ENCODE results near the gene SLC16A5. TPM values are rescaled to one million over a fixed set of nuclear protein-coding genes. Genes with fewer than 3 reads are reported as not detected.
A peak's percentile ranks its signal among the peaks of the same experiment; 100 is the strongest.

SLC16A5 gene
- total and polyA plus RNA-seq, 10 of the 15 experiments (the other 5 are each of a cell fraction or from before 2014, with no cell fraction given): 0.03 to 3.1 (median 0.96) TPM

GRCh38 chr17:75144816-75145512 is 57.2 kb downstream of the SLC16A5 start:
- Histone ChIP-seq H3K9me3 (replicated peaks; ENCODE audit: control insufficient read depth, insufficient read depth, low read length) (no peaks in the 10 kb centered on the region), H3K79me2 (ENCODE audit: control insufficient read depth, insufficient read depth, low read length) (peaks cover 20% of the 10 kb centered on the region), H3K27ac (ENCODE audit: control insufficient read depth, insufficient read depth) (no peak overlapping the region), H3K4me2 (ENCODE audit: control insufficient read depth, insufficient read depth) (no peak overlapping the region), H4K20me1 (ENCODE audit: control insufficient read depth, insufficient read depth) (no peaks in the 10 kb centered on the region), H3K4me1 (ENCODE audit: control insufficient read depth, insufficient read depth, low read length) (peaks cover 9% of the 10 kb centered on the region; the same call in 1 of the 2 replicates), H2AFZ (ENCODE audit: control insufficient read depth, low read depth, low read length) (no peak overlapping the region), H3K36me3 (ENCODE audit: control insufficient read depth in 2 of 2, insufficient read depth in 2 of 2, low read length in 1 of 2) (peaks cover 28 to 34% of the 10 kb centered on the region in 2 experiments; a peak in 3 of 4 replicates), H3K9ac (ENCODE audit: control insufficient read depth, insufficient read depth, low read length) (no peak overlapping the region), H3K4me3 (no peak overlapping the region), H3K27me3 (replicated peaks in 1 of 2; ENCODE audit: control insufficient read depth in 2 of 2, insufficient read depth in 2 of 2, low read length in 1 of 2) (no peaks in the 10 kb centered on the region)
- DNase-seq (ENCODE audit: low read depth, low spot score): no peak
- RAD21 ChIA-PET (ENCODE audit: unreplicated experiment): no interaction called here
- BruUV-seq (replicated peaks): TSS peak; percentile 8
- TF ChIP-seq BCL11A (IDR thresholded peaks at IDR 0.05; ENCODE audit: low read depth, low read length) (no peak), NKRF (conservative IDR thresholded peaks at IDR 0.05) (no peak), ZNF24 (IDR thresholded peaks at IDR 0.05) (no peak), YY1 (IDR thresholded peaks at IDR 0.05; ENCODE audit: low read depth, low read length) (no peak), CBFB (IDR thresholded peaks at IDR 0.05; ENCODE audit: low read depth) (no peak), WRNIP1 (IDR thresholded peaks at IDR 0.05; ENCODE audit: borderline replicate concordance, low read depth, low read length) (no peak), CREB1 (IDR thresholded peaks at IDR 0.05; ENCODE audit: low read depth) (no peak), ZNF622 (IDR thresholded peaks at IDR 0.05) (no peak), RB1 (IDR thresholded peaks at IDR 0.05; ENCODE audit: borderline replicate concordance) (no peak)
- TF ChIP-seq, protein P1, sequence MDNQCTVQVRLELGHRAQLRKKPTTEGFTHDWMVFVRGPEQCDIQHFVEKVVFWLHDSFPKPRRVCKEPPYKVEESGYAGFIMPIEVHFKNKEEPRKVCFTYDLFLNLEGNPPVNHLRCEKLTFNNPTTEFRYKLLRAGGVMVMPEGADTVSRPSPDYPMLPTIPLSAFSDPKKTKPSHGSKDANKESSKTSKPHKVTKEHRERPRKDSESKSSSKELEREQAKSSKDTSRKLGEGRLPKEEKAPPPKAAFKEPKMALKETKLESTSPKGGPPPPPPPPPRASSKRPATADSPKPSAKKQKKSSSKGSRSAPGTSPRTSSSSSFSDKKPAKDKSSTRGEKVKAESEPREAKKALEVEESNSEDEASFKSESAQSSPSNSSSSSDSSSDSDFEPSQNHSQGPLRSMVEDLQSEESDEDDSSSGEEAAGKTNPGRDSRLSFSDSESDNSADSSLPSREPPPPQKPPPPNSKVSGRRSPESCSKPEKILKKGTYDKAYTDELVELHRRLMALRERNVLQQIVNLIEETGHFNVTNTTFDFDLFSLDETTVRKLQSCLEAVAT (IDR thresholded peaks at IDR 0.05): no peak
- no peak for ATAC-seq
- CTCF ChIA-PET: interaction anchor here (0.6 to 2.4 kb wide), 9 partner anchors 8 to 184 kb away, joined by 3 to 10 read pairs (median 3); partner anchors contain the start of gene NT5C
- SMC1A ChIA-PET (ENCODE audit: uncharacterized antibody, unreplicated experiment): interaction anchor here (0.9 to 1.6 kb wide), 5 partner anchors 15 to 31 kb away, joined by 3 to 4 read pairs (median 3); no protein-coding TSS in a partner anchor
- in situ Hi-C loops (cut with MboI) (no loop called here), intact Hi-C loops (cut with micrococcal nuclease; ENCODE audit: unreplicated experiment) (no loop called here)
- 94% methylated on average over 11 of the region's 11 CpGs for whole genome bisulfite sequencing (ENCODE audit: insufficient coverage, insufficient replicate concordance, low lambda C conversion rate, missing lambda C conversion rate)
- POLR2A ChIA-PET: interaction anchor here (0.6 to 1.7 kb wide), 7 partner anchors 8 to 61 kb away, joined by 3 to 4 read pairs (median 3); partner anchors contain the start of genes NT5C and NUP85
- FAIRE-seq: peak; percentile 27
